ENCODE data around the gene SGF29.
"Not testable (repeated sequence)": the region's sequence is repeated elsewhere in the genome, so short reads cannot be mapped to it uniquely, and the experiment has no call there.

SGF29 gene

DNA sequence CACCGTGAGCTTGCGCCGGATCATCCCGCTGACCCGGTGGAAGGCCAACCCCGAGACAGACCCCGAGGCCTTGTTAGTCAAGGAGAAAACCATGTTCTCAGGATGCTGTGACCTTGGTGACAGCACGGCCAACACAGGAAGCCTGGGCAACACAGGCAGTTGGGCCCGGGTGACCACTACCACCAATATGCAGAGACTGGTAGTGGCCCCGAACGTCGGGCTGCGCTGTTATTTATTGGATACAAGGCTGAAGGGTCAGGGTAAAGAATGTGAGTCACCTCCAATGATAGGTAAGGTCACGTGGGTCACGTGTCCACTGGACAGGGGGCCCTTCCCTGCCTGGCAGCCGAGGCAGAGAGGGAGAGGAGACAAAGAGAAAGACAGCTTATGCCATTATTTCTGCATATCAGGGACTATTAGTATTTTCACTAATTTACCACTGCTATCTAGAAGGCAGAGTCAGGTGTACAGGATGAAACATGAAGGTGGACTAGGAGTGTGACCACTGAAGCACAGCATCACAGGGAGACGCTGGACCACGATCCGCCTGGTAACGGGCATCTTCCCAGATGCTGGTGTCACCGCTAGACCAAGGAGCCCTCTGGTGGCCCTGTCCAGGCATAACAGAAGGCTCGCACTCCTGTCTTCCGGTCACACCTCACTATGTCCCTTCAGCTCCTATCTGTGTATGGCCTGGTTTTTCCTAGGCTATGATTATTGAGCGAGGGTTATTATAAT lies 61.9 kb downstream of the SGF29 start:
- H3K4me1 ChIP-seq = peaks cover 47% of the 10 kb centered on the region
- H3K4me3 ChIP-seq, H3K9ac ChIP-seq, H3K27me3 ChIP-seq, H3K9me3 ChIP-seq, H3K27ac ChIP-seq, H3K36me3 ChIP-seq, H4K20me1 ChIP-seq: not testable (repeated sequence)
- H3K4me2 ChIP-seq = peak overlapping the region; percentile 74; the same call in 1 of the 2 replicates

DNA sequence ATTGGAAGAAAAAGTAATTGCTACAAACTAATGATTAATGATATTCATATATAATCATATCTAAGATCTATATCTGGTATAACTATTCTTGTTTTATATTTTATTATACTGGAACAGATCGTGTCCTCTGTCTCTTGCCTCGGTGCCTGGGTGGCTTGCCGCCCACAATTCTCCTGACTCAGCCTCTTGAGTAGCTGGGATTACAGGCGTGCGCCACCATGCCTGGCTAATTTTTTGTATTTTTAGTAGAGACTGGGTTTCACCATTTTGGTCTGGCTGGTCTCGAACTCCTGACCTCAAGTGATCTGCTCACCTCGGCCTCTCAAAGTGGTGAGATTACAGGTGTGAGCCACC lies 62.5 kb downstream of the SGF29 start:
- not testable (repeated sequence) for H4K20me1 ChIP-seq, H3K9ac ChIP-seq, H3K4me3 ChIP-seq, H3K27me3 ChIP-seq, H3K9me3 ChIP-seq, H3K36me3 ChIP-seq
- peak overlapping the region; percentile 55; the same call in 1 of the 2 replicates for H3K27ac ChIP-seq
- H3K4me1 ChIP-seq = peaks cover 41% of the 10 kb centered on the region
- peak overlapping the region; percentile 74 for H3K4me2 ChIP-seq

DNA sequence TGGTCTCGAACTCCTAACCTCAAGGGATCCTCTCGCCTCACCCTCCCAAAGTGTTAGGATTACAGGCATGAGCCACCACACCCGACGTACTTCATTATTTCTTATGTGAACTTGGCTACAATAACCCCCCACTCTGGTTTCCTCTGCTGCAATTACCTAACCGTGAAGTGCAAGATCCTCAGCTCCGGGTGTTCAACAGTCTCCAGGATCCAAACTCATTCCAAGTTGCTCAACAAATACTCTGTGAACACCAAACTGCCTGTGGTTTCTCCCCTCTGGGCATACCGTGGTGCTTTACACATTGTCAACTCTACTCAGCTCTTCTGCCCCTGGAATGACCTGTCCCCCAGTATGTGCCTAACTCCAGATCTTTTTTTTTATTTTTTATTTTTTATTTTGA lies 62.9 kb downstream of the SGF29 start:
- Histone ChIP-seq H3K27me3 (no peaks in the 10 kb centered on the region), H3K9ac (no peak overlapping the region; the same call in 1 of the 2 replicates), H3K36me3 (no peaks in the 10 kb centered on the region), H3K27ac (peak overlapping the region; percentile 55; the same call in 1 of the 2 replicates), H3K9me3 (no peaks in the 10 kb centered on the region), H3K4me1 (peaks cover 41% of the 10 kb centered on the region), H3K4me3 (no peak overlapping the region), H4K20me1 (no peaks in the 10 kb centered on the region), H3K4me2 (peak overlapping the region; percentile 74)
- TF ChIP-seq Cebpa-rat (IDR thresholded peaks at IDR 0.05) = no peak

DNA sequence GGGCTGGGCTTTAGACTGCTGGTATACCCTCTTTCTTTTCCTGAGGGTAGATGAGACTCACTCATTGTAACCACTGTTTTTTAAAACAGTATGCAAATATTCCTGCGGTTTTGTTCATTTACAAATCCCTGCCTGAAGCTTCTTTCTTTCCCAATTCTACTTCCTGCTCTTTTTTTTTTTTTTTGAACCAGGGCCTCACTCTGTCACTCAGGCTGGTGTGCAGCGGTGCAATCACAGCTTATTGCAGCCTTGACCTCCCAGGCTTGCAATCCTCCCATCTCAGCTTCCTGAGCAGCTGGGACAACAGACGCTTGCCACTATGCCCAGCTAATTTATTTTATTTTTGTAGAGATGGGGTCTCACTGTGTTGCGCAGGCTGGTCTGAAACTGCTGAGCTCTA lies 64.2 kb downstream of the SGF29 start:
- Histone ChIP-seq H3K4me3 (peak overlapping the region; percentile 22; the same call in 1 of the 2 replicates), H3K27ac (peak overlapping the region; percentile 56), H3K27me3 (no peaks in the 10 kb centered on the region), H3K9me3 (no peaks in the 10 kb centered on the region), H3K9ac (peak overlapping the region; percentile 49; the same call in 1 of the 2 replicates), H4K20me1 (no peaks in the 10 kb centered on the region), H3K36me3 (no peaks in the 10 kb centered on the region), H3K4me2 (peak overlapping the region; percentile 74), H3K4me1 (peaks cover 50% of the 10 kb centered on the region)
- peak; percentile 76 for TF ChIP-seq Cebpa-rat (IDR thresholded peaks at IDR 0.05)

DNA sequence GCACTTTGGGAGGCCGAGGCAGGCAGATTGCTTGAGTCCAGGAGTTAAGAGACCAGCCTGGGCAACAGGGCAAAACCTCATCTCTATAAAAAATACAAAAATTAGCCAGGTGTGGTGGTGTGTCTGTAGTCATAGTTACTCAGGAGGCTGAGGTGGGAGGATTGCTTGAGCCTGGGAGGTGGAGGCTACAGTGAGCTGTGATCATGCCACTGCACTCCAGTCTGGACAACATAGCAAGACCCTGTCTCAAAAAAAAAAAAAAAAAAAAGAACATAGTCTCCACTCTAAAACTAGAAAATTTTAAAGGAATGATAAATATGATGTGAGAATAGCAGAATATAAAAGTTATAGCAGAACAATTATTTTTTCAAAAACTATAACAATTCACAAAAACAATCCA lies 66.6 kb downstream of the SGF29 start:
- H3K27me3 ChIP-seq, H4K20me1 ChIP-seq, H3K9ac ChIP-seq, H3K27ac ChIP-seq, H3K4me3 ChIP-seq, H3K9me3 ChIP-seq, H3K36me3 ChIP-seq, H3K4me2 ChIP-seq: not testable (repeated sequence)
- peaks cover 55% of the 10 kb centered on the region for H3K4me1 ChIP-seq

DNA sequence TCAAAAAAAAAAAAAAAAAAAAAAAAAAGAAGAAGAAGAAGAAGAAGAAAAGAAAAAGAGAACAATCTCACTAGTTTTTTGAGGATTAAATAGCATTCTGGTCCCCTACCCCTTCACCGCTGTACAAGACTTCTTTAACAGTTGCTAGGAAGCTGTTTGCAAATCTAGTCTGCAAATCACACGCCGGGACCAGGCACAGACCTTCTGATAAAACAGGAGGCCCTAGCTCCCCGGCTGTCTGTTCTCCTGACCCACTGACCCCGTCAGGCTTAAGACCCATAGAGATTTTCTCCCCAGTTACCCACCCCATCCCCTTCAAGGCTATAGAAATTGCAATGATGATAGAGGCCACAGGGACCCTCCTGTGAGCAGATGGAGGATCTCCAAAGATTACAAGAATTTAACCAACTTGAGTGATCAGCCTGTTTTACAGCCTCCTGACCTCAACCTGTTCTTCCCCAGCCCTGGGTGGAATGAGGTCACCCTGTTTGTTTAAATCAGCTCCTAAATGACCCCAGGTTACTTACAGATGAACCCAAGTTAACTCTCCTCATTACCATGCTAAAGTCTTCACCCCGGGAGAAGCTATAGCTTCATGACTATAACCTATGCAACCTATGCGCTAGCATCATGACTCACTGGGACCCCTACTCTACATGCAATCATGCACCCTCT lies 67.9 kb downstream of the SGF29 start:
- Histone ChIP-seq H3K9ac (no peak overlapping the region), H3K4me1 (peaks cover 45% of the 10 kb centered on the region), H3K27ac (no peak overlapping the region), H4K20me1 (no peaks in the 10 kb centered on the region), H3K36me3 (no peaks in the 10 kb centered on the region), H3K27me3 (no peaks in the 10 kb centered on the region), H3K4me3 (peak overlapping the region; percentile 67), H3K4me2 (peak overlapping the region; percentile 69), H3K9me3 (no peaks in the 10 kb centered on the region)
- TF ChIP-seq Cebpa-rat (IDR thresholded peaks at IDR 0.05) = no peak

DNA sequence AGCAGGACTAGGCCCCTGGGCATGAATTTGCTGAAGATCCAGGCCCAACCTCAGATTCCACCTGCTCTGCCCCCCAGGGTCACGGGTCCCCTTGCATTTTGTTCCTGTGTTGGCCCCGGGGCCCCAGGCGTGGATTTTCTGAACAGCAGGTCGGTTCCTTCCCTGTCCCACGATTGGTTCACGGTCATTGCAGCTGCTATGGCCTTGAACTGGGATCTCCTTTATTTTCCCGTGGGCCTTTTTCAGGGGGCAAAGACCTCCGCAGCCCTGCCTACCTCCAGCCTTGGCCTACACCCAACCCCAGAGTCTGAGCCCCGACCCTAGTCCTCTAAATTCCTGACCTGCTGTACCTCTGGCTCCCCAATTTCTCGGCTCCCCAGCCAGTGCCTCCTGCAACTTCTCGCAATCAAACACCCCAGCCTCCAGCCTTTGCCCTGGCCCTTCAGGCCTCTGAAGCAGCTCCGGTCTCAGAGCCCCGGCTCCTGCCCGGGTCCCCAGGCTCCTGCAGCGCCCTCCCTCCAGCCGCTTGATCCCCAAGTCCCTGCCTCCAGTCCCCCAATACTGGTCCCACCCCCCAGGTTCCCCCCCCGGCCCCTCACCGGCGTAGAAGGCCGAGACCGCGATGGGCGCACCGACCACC lies 68.9 kb downstream of the SGF29 start:
- H3K27ac ChIP-seq = peak overlapping the region; percentile 80
- H3K4me2 ChIP-seq = peak overlapping the region; percentile 69
- not testable (repeated sequence) for H3K27me3 ChIP-seq, H4K20me1 ChIP-seq, H3K9me3 ChIP-seq, H3K36me3 ChIP-seq
- peak overlapping the region; percentile 76 for H3K9ac ChIP-seq
- peak overlapping the region; percentile 67 for H3K4me3 ChIP-seq
- peaks cover 35% of the 10 kb centered on the region for H3K4me1 ChIP-seq

DNA sequence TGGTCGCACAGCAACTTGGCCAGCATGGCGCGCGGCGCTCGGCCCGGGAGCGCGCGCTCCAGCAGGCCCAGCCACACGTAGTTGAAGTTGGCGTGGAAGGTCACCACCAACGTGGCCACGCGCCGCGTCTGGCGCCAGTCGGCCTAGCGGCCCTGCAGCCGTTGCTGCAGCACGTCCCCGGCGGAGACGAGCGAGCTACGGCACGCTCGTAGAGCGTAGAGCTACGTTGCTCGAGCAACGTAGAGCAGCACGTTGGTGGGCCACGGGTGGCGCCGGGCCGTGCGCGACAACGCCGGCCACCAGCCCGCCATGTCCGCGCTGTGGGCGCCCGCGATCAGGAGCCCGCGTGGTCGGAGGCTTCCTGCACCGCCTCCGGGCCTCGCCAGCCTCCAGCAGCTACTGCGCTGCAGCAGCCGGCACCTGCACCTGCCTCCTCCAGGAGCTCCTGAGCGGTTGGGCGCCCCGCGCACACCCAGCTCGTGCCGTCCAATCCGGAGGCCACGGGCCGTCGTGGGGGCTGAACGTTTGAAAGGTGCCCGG lies 69.5 kb downstream of the SGF29 start:
- Histone ChIP-seq H3K4me3 (peak overlapping the region; percentile 67), H3K9me3 (no peaks in the 10 kb centered on the region), H3K27me3 (no peaks in the 10 kb centered on the region), H3K27ac (peak overlapping the region; percentile 80), H3K4me1 (peaks cover 29% of the 10 kb centered on the region), H3K4me2 (peak overlapping the region; percentile 69), H3K9ac (peak overlapping the region; percentile 76), H4K20me1 (no peaks in the 10 kb centered on the region), H3K36me3 (no peaks in the 10 kb centered on the region)
- TF ChIP-seq Cebpa-rat (IDR thresholded peaks at IDR 0.05) = no peak

DNA sequence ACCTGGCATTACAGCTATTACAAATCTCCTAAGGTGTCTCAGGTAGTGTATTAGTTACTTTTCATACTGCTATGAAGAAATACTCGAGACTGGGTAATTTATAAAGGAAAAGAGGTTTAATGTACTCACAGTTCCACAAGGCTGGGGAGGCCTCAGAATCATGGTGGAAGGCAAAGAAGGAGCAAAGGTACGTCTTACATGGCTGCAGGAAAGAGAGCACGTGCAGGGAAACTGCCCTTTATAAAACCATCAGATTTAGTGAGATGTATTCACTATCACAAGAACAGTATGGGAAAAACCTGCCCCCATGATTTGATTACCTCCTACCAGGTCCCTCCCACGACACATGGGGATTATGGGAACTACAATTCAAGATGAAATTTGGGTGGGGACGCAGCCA lies 77.2 kb downstream of the SGF29 start:
- not testable (repeated sequence) for H3K4me2 ChIP-seq, H4K20me1 ChIP-seq, H3K27me3 ChIP-seq, H3K27ac ChIP-seq, H3K36me3 ChIP-seq, H3K9me3 ChIP-seq, H3K4me3 ChIP-seq, H3K9ac ChIP-seq, H3K4me1 ChIP-seq

DNA sequence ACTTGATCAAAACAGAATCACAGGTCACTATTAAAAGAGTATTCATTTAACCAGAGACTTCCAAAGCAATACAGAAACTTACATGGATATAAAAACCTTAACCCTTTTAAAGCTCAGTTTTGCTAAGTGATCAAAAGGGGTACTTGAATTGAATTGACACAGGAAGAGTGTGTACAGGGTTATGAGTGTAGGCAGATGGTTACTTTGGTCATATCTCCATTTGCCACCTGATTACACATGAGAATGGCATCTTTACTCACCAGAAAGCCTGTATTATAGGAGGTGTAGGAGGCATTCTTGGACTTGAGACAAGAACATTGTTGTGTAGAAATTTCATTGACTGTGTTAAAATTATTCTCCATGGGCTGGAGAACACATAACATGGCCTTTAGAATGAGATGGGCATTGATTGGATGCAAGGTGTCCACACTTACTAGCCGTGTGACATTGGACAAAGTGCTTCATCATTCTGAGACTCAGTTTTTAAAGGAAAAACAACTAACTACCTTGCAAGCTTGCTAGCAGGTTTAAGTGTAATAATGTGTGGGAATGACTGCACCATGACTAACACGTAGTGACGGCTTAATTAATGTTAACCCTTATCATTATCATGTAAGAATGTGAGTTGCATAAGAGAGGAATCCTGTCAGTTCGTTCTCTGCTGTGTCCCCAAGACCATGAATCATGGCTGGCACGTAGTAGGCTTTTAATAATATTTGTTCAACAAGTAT lies 82.5 kb downstream of the SGF29 start:
- not testable (repeated sequence) for H3K4me3 ChIP-seq, H3K27me3 ChIP-seq, H3K27ac ChIP-seq, H3K36me3 ChIP-seq, H3K9me3 ChIP-seq, H3K4me2 ChIP-seq, H4K20me1 ChIP-seq, H3K9ac ChIP-seq, H3K4me1 ChIP-seq

DNA sequence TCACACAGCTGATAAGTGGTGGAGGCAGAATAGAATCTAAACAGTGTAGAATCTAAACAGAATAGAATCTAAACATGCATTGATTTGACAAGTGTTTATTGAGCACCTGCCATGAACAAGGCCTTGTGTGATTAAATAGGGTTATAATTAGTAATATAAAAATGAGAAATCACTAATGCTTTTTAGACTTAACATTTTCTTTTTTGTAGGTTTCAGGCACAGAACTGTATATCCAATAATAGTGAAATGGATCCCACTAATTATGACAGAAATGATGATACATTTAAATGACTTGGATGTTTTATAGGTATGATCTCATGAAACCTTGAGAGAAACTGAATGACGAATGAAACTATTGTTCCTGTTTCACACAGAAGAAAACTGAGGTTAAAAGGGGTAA lies 84.0 kb downstream of the SGF29 start, which contains the start of gene NPIPB8:
TSS of gene NPIPB8 (plus strand) at position 301 of the 400 bp plus-strand sequence. CDS start 296 bp downstream, outside the sequence.
- H3K36me3 ChIP-seq, H3K27ac ChIP-seq, H3K4me1 ChIP-seq, H3K4me3 ChIP-seq, H3K4me2 ChIP-seq, H4K20me1 ChIP-seq, H3K9me3 ChIP-seq, H3K27me3 ChIP-seq, H3K9ac ChIP-seq: not testable (repeated sequence)

DNA sequence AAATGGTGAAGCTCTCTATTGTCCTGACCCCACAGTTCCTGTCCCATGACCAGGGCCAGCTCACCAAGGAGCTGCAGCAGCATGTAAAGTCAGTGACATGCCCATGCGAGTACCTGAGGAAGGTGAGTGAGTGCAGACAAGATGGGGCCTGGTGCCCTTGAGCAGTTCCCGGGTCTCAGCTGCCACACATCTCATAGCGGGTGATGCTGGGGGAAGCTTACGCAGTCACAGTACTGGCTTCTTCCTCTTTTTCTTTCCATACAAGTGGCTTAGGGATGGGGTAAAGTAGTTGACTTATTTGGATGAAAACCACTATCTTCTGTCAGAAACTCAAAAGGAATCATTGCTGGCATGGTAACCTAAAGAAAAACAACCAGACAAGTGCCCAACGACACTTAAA lies 84.6 kb downstream of the SGF29 start:
- not testable (repeated sequence) for H3K27me3 ChIP-seq, H3K27ac ChIP-seq, H3K4me1 ChIP-seq, H3K36me3 ChIP-seq, H3K4me2 ChIP-seq, H3K9ac ChIP-seq, H4K20me1 ChIP-seq, H3K9me3 ChIP-seq, H3K4me3 ChIP-seq

DNA sequence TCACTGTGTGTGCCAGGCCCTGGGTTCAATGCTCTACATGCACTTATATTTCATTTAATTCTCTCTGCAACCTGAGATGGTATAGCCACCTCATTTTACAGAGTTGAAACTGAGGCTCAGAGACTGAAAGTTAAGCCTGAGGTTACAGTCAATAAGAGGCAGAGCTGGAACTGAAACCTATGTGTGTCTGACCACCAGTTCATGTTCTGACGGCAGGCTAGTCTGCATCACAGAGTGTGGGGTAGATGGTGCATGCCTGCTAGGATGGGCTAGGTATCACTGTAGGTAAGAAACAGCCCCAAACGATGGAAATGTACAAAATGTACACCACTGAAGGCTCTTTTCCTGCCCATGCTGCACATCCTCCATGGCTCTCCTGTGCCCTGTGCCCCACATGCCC lies 86.2 kb downstream of the SGF29 start:
- H3K27me3 ChIP-seq, H3K36me3 ChIP-seq, H3K27ac ChIP-seq, H3K9ac ChIP-seq, H3K4me2 ChIP-seq, H3K4me1 ChIP-seq, H4K20me1 ChIP-seq, H3K9me3 ChIP-seq, H3K4me3 ChIP-seq: not testable (repeated sequence)

Data from BLaER1 (cell line).